ENCODE data around the gene PPP4R3B. TPM values are rescaled to one million over a fixed set of nuclear protein-coding genes. Genes with fewer than 3 reads are reported as not detected.

PPP4R3B gene
- total RNA-seq, 1 experiment from 2014 or later: 49.2 TPM

- intact Hi-C loops (cut with micrococcal nuclease; ENCODE audit: unreplicated experiment): no loop called here
- no peaks in the 10 kb centered on the region for H3K9me3 Mint-ChIP-seq (ENCODE audit: low read depth, unreplicated experiment)
- TF ChIP-seq CTCF (IDR thresholded peaks at IDR 0.05; ENCODE audit: unreplicated experiment): no peak
- no TSS peak for BruUV-seq (replicated peaks)
- H3K4me3 Mint-ChIP-seq (ENCODE audit: low read depth, unreplicated experiment): no peak overlapping the region
- DNase-seq: no peak
- CTCF ChIA-PET: interaction anchor here (0.7 kb wide), 1 partner anchor 255 kb away, joined by 3 read pairs; no protein-coding TSS in a partner anchor
- no peak overlapping the region for H3K27ac Mint-ChIP-seq (ENCODE audit: unreplicated experiment)
- no peaks in the 10 kb centered on the region for H3K27me3 Mint-ChIP-seq (ENCODE audit: unreplicated experiment)
- peaks cover 24% of the 10 kb centered on the region for H3K36me3 Mint-ChIP-seq (ENCODE audit: insufficient read depth, unreplicated experiment)
- no peaks in the 10 kb centered on the region for H3K4me1 Mint-ChIP-seq (ENCODE audit: low read depth, unreplicated experiment)
Measured at GRCh38 chr2:55547001-55547400, 70.4 kb downstream of the PPP4R3B start.

- BruUV-seq (replicated peaks): no TSS peak
- H3K27me3 Mint-ChIP-seq (ENCODE audit: unreplicated experiment): no peaks in the 10 kb centered on the region
Measured at GRCh38 chr2:55530539-55531081, 86.8 kb downstream of the PPP4R3B start.

GRCh38 chr2:55526174-55526573 lies 91.2 kb downstream of the PPP4R3B start:
- intact Hi-C loops (cut with micrococcal nuclease; ENCODE audit: unreplicated experiment): no loop called here
- Mint-ChIP-seq H3K4me1 (ENCODE audit: low read depth, unreplicated experiment) (no peaks in the 10 kb centered on the region), H3K27ac (ENCODE audit: unreplicated experiment) (no peak overlapping the region), H3K9me3 (ENCODE audit: low read depth, unreplicated experiment) (no peaks in the 10 kb centered on the region), H3K27me3 (ENCODE audit: unreplicated experiment) (no peaks in the 10 kb centered on the region), H3K4me3 (ENCODE audit: low read depth, unreplicated experiment) (no peak overlapping the region), H3K36me3 (ENCODE audit: insufficient read depth, unreplicated experiment) (peaks cover 11% of the 10 kb centered on the region)
- CTCF ChIA-PET: no interaction called here
- no peak for DNase-seq
- no peak for TF ChIP-seq CTCF (IDR thresholded peaks at IDR 0.05; ENCODE audit: unreplicated experiment)
- BruUV-seq (replicated peaks): no TSS peak

More at GRCh38 chr2:55530539-55531081, 86.8 kb downstream of the PPP4R3B start:
- H3K4me3 Mint-ChIP-seq (ENCODE audit: low read depth, unreplicated experiment): no peak overlapping the region
- no peak for DNase-seq
- H3K9me3 Mint-ChIP-seq (ENCODE audit: low read depth, unreplicated experiment): no peaks in the 10 kb centered on the region
- CTCF ChIA-PET: no interaction called here
- intact Hi-C loops (cut with micrococcal nuclease; ENCODE audit: unreplicated experiment): no loop called here
- TF ChIP-seq CTCF (IDR thresholded peaks at IDR 0.05; ENCODE audit: unreplicated experiment): no peak
- peaks cover 10% of the 10 kb centered on the region for H3K36me3 Mint-ChIP-seq (ENCODE audit: insufficient read depth, unreplicated experiment)
- H3K27ac Mint-ChIP-seq (ENCODE audit: unreplicated experiment): no peak overlapping the region
- H3K4me1 Mint-ChIP-seq (ENCODE audit: low read depth, unreplicated experiment): no peaks in the 10 kb centered on the region

- no TSS peak for BruUV-seq (replicated peaks)
- no peaks in the 10 kb centered on the region for H3K9me3 Mint-ChIP-seq (ENCODE audit: low read depth, unreplicated experiment)
- DNase-seq: peak; percentile 25
- H3K27ac Mint-ChIP-seq (ENCODE audit: unreplicated experiment): no peak overlapping the region
- H3K4me3 Mint-ChIP-seq (ENCODE audit: low read depth, unreplicated experiment): no peak overlapping the region
- no peak for TF ChIP-seq CTCF (IDR thresholded peaks at IDR 0.05; ENCODE audit: unreplicated experiment)
- CTCF ChIA-PET: no interaction called here
- intact Hi-C loops (cut with micrococcal nuclease; ENCODE audit: unreplicated experiment): no loop called here
- H3K36me3 Mint-ChIP-seq (ENCODE audit: insufficient read depth, unreplicated experiment): peaks cover 19% of the 10 kb centered on the region
- no peaks in the 10 kb centered on the region for H3K27me3 Mint-ChIP-seq (ENCODE audit: unreplicated experiment)
- peaks cover 9% of the 10 kb centered on the region for H3K4me1 Mint-ChIP-seq (ENCODE audit: low read depth, unreplicated experiment)
Measured at GRCh38 chr2:55524884-55525437, 92.5 kb downstream of the PPP4R3B start.
